HuH-7 (cell line): Measurements from ENCODE around the gene ADAM30.

ENCODE experiments used
- DNase-seq: peaks from one replicate; pipeline ENCODE4 v3.0.0; 2011; ENCODE audit warnings: low spot score

ADAM30 gene

DNA sequence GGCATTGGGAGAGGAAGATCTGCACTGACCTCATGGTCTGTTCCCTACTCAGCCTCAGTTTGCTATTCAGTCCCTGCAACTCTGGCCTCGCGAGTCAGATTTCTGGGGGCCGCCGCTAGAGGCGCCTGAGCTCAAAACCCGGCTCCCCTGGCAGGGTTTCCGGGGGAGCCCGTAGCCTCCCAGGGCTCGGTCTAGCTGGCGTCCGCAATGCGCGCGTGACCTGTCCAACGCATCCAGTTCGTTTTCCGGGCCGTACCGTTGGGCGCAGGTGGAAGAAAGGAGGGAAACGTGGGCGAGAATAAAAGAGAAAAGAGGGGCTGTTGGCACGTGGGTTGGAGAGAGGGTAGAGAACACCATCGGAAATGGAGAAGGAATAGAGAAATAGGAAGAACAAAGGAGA lies at the start of gene ADAM30:
TSS of gene ADAM30 (minus strand) at position 213 of the 400 bp plus-strand sequence. CDS start at position 34, 179 bp downstream.
- DNase-seq, result no peak

DNA sequence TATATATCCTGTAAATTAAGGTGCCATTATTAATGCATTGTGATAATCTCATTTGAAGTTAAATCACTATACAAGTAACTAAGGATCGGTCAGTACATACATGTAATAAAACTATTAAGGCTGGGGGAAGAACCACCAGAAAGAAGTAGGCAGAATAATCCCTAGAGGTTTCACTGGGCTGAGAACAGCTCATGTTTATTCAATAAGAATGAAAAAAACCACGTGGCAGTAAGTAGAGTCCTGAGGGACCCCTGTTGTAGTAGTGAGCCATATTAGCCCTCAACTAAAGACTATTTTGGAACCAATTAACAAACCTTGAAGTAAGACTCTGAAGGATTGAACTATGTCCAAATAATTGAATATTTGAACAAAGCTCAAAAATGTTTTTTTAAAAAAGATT lies 46.9 kb upstream of the ADAM30 start:
- no peak for DNase-seq

DNA sequence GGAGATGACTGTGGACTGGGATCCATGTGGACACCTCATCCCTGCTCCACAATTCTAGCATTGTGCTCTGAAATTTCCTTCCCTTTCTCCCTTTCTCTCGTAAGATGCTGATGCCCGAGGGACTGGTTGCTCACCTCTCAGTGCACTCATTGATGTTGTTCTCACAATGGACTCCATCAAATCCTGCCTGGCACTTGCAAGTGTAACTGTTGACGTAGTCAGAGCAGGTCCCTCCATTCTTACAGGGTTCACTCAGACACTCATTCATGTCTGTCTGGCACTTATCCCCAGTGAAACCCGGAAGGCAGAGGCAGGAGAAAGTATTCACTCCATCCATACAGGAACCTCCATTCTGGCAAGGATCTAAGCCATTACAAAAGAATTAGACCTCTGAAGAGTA lies 45.1 kb upstream of the ADAM30 start:
- no peak for DNase-seq

DNA sequence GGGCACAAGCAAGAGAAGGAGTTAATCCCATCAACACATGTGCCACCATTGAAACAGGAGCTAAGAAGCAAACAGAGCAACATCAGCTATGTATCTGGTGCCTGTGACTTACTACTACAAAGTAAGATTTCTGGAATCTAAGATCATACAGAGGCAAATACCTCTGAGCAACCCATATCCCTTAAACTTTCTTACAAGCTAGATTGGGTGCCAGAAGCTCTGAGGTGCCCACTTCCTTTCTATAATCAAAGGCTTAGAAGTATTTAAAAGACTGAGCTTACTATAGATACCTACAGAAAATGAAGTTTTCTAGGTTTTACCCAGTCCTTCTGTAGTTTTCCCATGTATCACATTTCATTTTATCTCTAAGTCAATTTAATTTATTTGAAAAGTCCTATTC lies 44.4 kb upstream of the ADAM30 start:
- DNase-seq, result no peak

DNA sequence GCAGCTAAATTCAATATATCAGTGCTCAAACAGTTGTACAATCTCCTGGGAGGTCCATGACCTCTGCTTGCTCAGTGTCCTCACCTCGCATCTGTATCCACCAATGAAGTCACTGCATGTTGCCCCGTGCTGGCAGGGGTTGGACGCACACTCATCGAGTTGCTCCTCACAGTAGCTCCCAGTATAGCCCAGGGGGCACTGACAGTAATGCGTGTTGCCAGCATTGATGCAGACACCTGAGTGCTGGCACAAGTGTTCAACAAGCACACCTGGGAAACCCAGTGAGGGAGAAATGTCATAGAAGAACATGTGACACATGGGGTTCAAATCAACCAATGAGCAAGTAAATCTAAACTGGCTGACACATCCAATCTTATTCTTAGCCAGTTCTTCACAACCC lies 40.9 kb upstream of the ADAM30 start:
- no peak for DNase-seq

DNA sequence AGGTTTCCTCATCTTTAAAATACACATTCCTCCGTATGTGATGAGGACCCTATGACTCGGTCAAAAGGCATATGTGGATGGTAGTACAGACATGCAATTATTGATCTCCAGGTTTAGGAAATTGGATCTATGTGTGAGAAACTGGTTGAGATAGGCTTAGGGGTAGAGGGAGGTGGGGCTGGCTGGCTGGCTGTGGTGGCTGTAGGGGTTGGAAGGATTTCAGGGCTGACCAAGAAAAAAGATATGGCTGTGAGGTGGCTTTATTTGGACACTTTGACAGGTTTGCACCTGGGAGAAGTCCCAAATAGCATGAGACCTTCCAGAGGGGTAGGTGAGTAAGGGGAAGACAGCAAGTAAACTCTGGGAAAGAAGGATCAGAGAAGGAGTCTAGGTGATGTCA lies 39.6 kb upstream of the ADAM30 start:
- no peak for DNase-seq

DNA sequence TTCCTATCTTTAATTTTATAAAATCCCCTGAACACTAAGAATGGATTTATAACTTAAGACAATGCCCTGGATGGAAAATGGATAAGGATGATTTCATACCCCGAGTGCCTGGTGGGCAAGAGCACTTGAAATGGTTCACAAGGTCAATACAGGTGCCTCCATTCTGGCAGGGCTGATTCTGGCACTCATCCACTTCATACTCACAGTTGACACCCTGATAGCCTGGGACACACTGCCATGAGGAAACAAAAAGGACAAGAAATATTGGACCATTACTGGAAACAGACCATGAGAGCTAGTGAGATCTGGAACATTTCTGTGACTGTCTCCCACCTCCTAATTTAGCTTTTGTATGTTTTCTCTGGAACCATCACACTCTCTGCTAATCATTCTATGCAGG lies 39.1 kb upstream of the ADAM30 start:
- no peak for DNase-seq

DNA sequence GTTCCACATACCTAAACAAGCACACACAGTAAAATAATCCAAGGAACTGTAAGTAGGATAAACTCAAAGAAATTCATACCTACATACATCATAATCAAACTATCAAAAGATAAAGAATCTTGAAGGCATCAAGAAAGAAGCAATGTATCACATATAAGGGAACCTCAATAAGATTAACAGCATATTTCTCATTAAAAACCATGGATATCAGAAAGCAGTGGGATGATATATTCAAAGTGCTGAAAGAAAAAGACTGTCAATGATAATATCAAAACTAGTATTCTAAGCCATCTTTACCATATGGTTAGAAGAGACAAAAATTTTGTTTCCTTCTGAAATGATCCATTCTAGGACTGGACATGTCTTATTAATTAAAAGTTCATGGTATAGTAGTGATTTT lies 37.1 kb upstream of the ADAM30 start:
- DNase-seq, result no peak

DNA sequence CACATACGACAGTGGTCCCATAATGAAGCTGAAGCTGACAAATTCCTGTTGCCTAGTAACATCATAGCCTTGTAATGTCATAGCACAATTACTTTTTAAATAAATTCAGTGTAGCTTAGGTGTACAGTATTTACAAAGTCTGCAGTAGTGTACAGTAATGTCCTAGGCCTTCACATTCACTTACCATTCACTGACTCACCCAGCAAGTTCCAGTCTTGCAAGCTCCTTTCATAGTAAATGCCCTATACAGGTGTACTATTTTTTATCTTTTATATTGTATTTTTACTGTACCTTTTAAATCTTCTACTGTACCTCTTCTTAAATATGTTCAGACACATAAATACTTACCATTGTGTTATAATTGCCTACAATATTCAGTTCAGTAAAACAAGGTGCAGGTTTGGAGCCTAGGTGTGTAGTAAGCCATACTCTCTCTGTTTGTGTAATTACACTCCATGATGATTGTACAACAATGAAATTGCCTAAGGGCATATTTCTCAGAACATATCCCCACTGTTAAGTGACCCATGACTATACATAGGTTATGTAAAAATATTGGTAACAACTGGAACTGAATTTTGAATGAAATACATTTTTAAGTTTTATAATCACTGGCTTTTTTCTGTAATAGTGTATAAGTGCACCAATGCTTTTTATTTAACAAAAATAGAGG lies 33.5 kb upstream of the ADAM30 start:
- DNase-seq, result no peak

DNA sequence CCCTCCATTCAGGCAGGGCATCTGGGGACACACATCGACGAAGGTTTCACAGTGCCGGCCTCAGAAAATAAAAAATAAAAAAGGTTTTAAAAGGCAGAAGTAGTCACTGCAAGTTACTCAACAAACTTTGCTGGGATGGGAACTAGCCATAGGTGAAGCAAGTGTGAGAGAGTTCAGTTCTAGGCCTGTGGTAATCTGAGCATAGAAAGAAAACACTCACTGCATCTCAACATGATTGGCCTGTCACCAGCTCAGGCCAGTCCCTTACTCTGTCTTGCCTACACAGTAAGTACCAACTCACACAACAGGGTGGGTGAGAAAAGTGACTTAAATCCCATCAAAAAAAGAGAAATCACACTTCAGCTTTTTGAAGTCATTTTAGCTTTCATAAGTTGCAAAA lies 30.2 kb upstream of the ADAM30 start:
- no peak for DNase-seq

DNA sequence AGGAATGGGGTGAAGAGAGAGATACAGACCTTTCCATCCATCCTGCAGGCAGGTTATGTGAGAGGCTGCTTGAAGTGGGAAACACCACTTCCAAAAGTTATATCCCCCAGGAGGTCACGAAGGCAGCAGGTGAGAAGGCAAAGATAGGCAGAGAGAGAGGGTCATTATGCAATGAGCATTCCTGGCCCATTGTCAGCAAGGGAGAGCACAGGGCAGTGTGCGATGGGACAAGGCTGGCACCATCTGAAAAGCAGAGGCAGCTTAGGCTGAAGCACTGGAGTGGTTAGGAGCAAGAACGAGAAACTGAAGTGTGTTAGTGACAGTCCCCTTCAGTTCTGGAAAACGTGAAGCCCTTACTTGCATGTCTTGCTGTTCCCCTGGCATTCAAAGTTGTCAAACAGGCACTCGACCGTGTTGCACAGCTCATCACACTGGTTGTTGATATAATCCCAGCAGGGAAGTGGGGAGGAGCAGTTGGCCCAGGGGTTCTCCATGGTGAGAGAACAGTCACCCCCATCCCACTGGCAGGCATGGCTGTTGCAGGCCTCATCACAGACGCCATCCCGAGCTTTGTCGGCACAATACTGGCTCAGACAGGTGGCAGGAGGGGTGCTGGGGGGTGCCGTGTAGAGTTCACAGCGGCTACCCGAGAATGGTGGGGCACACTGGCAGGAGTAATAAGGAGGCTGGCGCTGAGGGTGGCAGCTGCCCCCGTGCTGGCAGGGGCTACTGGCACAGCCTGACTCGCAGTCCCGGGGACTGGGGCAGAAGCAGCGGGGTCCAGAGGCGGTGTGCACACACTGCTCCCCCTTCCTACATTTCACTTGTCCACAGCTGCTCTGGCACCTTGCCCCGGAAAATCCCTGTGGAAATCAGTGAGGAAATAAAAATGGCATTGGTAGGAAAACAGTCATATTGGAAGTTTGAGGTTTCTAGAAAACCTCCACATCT lies 28.9 kb upstream of the ADAM30 start:
- DNase-seq, result no peak

DNA sequence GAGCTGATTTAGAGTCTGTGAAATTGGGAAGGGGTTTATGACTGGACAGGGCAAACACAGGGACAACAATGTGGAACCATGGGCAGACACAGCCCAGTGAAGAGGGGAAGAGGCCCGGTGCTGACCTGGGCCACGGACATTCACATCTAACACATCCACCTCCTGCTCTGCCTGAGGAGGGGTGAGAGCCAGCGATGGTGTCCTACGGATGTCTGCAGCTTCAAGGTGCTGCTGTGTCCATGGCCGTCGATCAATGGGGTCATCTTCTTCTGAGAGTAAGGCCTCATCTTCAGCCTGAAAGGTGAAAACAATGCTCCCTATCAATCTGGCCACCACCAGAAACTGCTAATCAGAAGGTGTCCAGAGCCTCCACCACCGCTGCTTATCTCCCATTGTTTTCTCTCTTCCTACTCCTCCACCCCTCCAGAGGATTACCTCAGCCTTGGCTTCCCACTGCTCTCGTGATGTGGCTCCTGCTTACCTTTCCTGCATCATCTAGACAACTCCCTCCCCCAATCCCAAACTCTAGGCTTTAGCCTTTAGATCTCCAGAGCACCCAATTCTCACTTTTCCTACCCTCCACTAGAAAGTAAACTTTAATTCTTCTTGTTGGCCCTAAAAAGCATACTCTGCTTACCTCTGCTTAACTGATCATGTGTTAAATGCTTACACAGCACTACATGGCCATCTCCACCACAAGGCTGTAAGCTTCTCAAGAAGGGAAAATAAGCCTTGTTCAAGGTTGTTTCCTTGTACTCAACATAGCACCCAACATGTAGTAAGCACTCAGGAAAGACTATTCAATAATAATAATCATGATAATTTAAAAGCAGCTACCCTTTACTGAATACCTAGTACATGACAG lies 24.0 kb upstream of the ADAM30 start:
- no peak for DNase-seq

DNA sequence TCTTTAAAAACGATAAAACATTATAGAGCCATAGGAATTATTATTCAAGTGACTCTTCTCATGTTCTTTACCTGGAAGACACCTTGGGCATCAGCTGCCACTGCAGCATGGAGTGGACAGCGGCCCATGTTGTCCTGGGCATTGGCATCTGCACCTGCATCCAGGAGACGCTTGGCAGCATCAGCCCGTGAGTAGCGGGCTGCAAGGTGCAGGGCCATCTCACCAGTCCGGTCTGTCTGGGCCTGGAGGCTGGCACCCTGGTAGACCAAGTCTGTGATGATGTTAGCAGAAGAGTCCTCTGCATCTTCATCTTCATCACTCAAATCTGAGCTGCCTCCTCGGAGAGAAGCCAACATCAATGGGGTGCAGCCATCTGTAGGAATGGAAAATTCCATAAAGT lies 22.9 kb upstream of the ADAM30 start:
- DNase-seq, result no peak

DNA sequence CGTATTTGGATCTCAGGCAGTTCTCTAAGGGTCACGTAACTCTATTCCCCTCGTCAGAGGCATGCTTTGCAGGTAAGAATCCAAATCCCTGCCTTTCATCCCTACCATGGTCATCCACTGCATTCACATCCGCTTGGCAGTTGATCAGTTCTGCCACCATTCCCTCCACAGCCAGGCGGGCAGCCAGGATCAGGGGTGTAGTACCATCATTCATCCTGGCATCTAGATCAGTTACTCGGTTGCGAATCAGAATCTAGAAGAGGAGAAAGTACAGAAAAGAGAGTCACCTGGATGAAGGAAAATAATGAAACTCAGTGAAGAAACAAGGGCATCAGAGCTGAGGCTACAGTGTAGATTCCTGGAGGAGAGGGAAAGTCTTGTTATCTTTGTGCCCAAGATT lies 22.0 kb upstream of the ADAM30 start:
- DNase-seq, result no peak

DNA sequence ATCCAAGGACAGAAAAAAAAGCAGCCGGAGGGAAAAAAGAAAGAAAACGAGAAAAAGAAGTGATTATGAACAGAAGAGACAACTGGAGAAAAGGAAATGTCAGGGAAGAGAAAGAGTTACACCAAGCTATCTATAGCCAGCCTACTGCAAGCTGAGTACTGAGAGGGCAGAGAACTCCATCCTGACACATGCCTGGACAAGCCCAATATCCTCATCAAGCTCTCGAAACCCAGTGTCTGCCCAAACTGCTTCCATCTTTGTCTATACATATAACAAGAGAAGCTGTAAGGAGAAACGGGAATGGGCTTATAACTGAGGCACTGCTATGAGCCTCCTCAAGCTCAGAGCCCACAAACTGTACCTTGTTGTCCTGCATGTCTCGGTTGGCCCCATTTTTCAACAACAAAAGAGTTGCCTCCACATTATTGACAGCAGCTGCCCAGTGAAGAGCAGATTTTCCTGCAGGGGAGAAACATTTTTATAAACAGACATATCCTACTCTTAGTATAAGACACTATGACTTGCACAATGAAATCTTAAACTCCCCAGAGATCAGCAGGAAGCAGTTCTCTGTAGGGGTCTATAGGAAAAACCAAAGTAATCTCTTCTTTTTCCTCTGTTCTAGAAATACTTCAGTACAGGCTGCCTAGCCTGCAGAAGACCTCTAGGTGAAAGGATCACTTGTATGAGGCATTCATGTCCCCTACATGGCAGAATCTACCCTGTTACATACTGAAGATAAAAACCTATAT lies 21.2 kb upstream of the ADAM30 start:
- DNase-seq, result no peak

DNA sequence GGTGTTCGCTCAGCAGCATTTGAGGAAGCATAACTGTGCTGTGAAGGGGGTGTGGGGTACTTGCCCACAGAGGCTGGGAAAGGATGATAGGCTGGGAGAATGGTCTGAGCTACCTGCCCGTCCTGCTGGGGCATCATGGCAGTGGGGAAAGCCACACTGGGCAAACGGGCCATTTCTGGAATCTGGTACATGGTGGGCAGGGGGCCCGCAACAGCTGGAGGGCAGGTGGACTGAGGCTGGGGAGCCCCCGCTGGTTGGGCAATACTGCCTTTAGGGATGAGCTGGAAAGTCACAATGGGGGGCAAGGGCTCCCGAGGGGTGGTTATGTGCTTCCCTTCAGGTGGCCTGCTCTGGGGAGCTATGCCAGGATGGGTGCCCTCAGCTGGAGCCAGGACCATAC lies 19.2 kb upstream of the ADAM30 start:
- no peak for DNase-seq

DNA sequence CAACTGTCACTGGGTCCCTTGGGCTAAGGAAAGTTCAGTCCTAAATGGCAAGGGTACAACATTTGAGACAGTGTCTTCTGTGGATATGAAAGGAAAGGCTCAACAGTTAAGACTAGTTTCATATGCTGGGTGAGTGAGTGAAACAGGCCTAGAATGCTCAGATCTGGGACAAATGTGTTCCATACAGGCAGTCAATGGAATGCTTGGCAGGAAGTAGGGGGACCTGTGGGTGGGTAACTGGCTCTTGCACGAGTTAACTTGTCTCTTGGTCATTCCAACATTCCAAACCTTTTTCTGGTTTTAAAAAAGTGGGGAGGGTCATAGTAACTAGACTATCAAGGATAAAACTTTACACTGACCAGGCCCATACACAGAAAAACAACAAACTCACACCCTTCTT lies 17.8 kb upstream of the ADAM30 start:
- no peak for DNase-seq

DNA sequence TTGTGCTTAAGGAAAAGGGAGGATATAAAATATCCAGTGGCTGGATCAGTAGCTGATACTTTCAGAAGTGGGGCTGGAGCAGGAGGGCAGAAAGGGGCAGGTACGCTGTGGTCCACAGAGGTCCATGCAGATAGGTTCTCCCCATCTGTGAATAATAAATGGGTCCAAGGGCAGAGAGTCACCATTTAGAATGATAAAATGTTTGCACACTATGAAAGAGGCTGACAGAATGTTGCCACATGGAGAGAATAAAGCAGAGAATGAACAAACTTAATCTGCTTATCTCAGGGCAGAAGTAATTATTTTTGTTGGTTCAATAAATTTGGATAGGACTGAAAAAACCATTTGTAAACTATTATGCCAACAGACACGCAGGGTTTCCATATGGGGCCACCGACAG lies 16.6 kb upstream of the ADAM30 start:
- no peak for DNase-seq

DNA sequence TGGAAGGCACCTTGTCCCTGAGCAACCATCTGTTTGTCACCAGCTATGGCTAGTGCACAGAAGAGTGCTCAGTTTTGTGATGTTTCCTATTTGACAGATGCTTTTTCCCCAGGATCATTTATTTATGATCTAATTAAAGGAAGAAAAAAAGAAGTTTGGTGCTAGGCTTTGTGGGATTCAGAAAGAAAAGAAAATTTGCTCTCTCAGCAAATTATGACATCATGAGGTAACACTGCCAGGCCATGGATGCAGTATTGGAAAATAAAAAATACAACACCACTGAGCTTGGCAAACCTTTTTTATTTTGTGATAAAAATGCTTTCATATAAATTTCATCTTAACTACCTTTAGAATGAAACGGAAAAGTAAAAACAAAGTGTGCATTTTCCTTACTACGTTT lies 15.5 kb upstream of the ADAM30 start:
- no peak for DNase-seq

DNA sequence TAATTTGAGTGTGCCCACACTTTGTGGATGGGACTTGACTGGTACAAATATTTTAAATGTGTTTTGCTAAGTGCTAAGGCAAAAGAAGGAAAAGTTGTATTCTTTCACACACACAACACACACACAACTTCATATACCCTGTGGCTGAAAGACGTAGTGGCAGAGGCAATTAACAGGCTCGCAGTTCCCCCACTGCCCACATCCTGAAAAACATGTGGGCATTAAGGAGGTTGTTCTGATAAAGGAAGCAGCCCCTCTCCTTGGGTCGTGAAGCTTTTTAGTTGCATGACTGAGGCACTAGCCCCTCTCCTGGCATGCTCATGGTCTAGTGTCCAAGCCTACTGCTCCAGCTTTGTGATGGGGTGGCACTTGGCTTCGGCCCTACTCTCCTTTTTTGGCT lies 14.3 kb upstream of the ADAM30 start:
- no peak for DNase-seq

DNA sequence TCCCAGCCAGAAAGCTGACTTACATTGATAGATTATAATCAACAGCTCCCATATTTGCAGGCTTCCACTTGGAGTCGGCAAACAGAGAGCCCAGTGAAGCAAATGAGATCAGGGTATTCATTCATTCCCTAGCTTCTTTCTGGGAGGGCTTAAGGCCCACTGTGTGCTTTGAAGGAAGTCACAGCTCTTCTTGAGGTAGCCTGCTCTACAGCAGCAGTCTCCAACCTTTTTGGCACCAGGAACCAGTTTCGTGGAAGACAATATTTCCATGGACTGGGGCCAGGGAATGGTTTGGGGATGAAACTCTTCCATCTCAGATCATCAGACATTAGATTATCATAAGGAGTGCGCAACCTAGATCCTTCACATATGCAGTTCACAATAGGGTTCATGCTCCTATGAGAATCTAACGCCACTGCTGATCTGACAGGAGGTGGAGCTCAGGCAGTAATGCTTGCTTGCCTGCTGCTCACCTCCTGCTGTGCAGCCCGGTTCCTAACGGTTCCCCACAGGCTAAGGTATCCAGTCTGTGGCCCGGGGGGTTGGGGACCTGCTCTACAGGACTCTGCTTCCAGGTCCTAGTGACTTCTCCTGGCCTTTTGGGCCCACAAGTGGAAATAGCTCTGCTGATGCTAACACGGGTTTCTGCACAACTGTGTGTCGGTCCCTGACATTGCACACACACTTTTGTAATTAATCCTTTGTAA lies 13.7 kb upstream of the ADAM30 start:
- DNase-seq, result no peak
